Panc1 (cell line): ENCODE results near the gene CFAP206.

ENCODE experiments used
- CTCF ChIP-seq: fragments of 450-650 bp; IDR thresholded peaks from 2 replicates; pipeline ENCODE4 v1.5.1; 2017; ENCODE audit warnings: mild to moderate bottlenecking
- POLR2AphosphoS5 ChIP-seq: IDR thresholded peaks from 2 replicates; pipeline ENCODE4 v1.6.1; 2012; ENCODE audit warnings: mild to moderate bottlenecking, low read depth, low read length, moderate library complexity
- SIN3A ChIP-seq: IDR thresholded peaks from 2 replicates; pipeline ENCODE4 v1.6.1; 2012; ENCODE audit warnings: low read depth, mild to moderate bottlenecking, low read length, moderate library complexity, borderline replicate concordance; ENCODE audit not compliant: insufficient read depth
- TCF7L2 ChIP-seq: IDR thresholded peaks from 2 replicates; pipeline ENCODE4 v1.6.1; 2011; ENCODE audit warnings: mild to moderate bottlenecking, low read depth, low read length, inconsistent platforms
- TF ChIP-seq, protein P1 (sequence below), 2 experiments: IDR thresholded peaks; 2 replicates each; pipeline ENCODE4 v1.6.1; 2011 to 2012; ENCODE audit warnings: low read depth in 2 of 2, control low read depth in 1 of 2, low read length in 1 of 2, mild to moderate bottlenecking in 1 of 2, moderate library complexity in 1 of 2; ENCODE audit not compliant: insufficient read depth in 1 of 2

- TF ChIP-seq CTCF (no peak), POLR2AphosphoS5 (no peak), SIN3A (no peak), TCF7L2 (no peak)
- TF ChIP-seq, protein P1, sequence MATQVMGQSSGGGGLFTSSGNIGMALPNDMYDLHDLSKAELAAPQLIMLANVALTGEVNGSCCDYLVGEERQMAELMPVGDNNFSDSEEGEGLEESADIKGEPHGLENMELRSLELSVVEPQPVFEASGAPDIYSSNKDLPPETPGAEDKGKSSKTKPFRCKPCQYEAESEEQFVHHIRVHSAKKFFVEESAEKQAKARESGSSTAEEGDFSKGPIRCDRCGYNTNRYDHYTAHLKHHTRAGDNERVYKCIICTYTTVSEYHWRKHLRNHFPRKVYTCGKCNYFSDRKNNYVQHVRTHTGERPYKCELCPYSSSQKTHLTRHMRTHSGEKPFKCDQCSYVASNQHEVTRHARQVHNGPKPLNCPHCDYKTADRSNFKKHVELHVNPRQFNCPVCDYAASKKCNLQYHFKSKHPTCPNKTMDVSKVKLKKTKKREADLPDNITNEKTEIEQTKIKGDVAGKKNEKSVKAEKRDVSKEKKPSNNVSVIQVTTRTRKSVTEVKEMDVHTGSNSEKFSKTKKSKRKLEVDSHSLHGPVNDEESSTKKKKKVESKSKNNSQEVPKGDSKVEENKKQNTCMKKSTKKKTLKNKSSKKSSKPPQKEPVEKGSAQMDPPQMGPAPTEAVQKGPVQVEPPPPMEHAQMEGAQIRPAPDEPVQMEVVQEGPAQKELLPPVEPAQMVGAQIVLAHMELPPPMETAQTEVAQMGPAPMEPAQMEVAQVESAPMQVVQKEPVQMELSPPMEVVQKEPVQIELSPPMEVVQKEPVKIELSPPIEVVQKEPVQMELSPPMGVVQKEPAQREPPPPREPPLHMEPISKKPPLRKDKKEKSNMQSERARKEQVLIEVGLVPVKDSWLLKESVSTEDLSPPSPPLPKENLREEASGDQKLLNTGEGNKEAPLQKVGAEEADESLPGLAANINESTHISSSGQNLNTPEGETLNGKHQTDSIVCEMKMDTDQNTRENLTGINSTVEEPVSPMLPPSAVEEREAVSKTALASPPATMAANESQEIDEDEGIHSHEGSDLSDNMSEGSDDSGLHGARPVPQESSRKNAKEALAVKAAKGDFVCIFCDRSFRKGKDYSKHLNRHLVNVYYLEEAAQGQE (IDR thresholded peaks at IDR 0.05; ENCODE audit: insufficient read depth in 1 of 2, low read depth in 2 of 2, low read length in 1 of 2): no peak
These were observed 12.6 kb downstream of the CFAP206 start for GRCh38 chr6:87420360-87420759.
